DND-41 (cell line): ENCODE data around the gene ADIPOR1.

ENCODE experiments used
- ATAC-seq: fragments of 200-7000 bp; cut with Tn5 transposase; 3 replicates; pipeline ENCODE4 v1.9.1; 2021; ENCODE audit warnings: low read depth; ENCODE audit not compliant: insufficient read depth
- DNase-seq: peaks from one replicate; pipeline ENCODE4 v3.0.0-alpha.2; 2020
- H2AFZ ChIP-seq: 2 replicates; pipeline ENCODE4 v1.6.0; 2012; ENCODE audit warnings: low read depth, low read length
- H3K27ac ChIP-seq: 2 replicates; pipeline ENCODE4 v1.5.1; 2012; ENCODE audit warnings: low read length, inconsistent platforms
- H3K27me3 ChIP-seq: fragments of 200-600 bp; sonication (generic); 2 replicates; pipeline ENCODE4 v1.6.0; 2012; ENCODE audit warnings: low read length, mild to moderate bottlenecking, inconsistent platforms; ENCODE audit not compliant: insufficient read depth, poor library complexity
- H3K36me3 ChIP-seq: 2 replicates; pipeline ENCODE4 v1.5.1; 2012; ENCODE audit warnings: low read length, inconsistent platforms; ENCODE audit not compliant: insufficient read depth
- H3K4me1 ChIP-seq: 2 replicates; pipeline ENCODE4 v1.5.1; 2012; ENCODE audit warnings: mild to moderate bottlenecking, low read length; ENCODE audit not compliant: insufficient read depth
- H3K4me2 ChIP-seq: 2 replicates; pipeline ENCODE4 v1.6.0; 2012; ENCODE audit warnings: mild to moderate bottlenecking, moderate library complexity, low read length, inconsistent platforms; ENCODE audit not compliant: insufficient read depth
- H3K4me3 ChIP-seq, 2 experiments: fragments of 200-600 bp in 1 of 2; shearing (Covaris generic) in 1 of 2; 2 replicates each; pipeline ENCODE4 v1.5.1; 2012 to 2016; ENCODE audit warnings: inconsistent platforms in 2 of 2, low read length in 2 of 2, mild to moderate bottlenecking in 2 of 2, low read depth in 1 of 2, moderate library complexity in 1 of 2
- H3K79me2 ChIP-seq: 2 replicates; pipeline ENCODE4 v1.6.0; 2012; ENCODE audit warnings: low read length, inconsistent platforms; ENCODE audit not compliant: insufficient read depth
- H3K9ac ChIP-seq: 2 replicates; pipeline ENCODE4 v1.6.0; 2012; ENCODE audit warnings: low read depth, mild to moderate bottlenecking, inconsistent platforms, low read length, moderate library complexity
- H3K9me3 ChIP-seq: 2 replicates; pipeline ENCODE4 v1.5.1; 2012; ENCODE audit warnings: low read length, moderate library complexity, mild to moderate bottlenecking, inconsistent platforms; ENCODE audit not compliant: insufficient read depth, severe bottlenecking
- H4K20me1 ChIP-seq: 2 replicates; pipeline ENCODE4 v1.6.0; 2012; ENCODE audit warnings: low read length; ENCODE audit not compliant: insufficient read depth
- CTCF ChIP-seq: IDR thresholded peaks from 2 replicates; pipeline ENCODE4 v1.5.1; 2012; ENCODE audit warnings: borderline replicate concordance, low read length, moderate library complexity, mild to moderate bottlenecking; ENCODE audit not compliant: poor library complexity, severe bottlenecking; ENCODE audit errors: extremely low read depth
- EZH2 ChIP-seq: IDR thresholded peaks from 3 replicates; pipeline ENCODE4 v1.6.1; 2012; ENCODE audit warnings: borderline replicate concordance, low read depth, mild to moderate bottlenecking, moderate library complexity, low read length, inconsistent platforms; ENCODE audit not compliant: severe bottlenecking

The ADIPOR1 gene

DNA sequence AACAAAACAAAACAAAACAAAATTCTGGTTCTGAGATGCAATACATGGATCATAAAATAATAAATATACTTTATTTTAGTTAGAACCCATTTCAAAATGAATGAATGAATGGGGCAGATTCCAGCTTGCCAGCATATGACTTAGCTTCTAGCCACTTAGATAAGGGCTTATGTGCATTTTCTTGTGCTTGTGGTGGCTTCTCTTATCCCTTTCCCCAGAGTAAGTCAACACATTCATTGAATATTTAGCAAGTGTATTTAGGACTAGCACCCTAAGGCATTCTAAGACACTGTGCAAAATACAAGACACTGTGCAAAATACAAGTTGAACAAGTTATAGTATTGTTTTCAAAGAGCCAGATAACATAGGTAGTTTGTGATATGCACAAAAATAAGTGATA is 4.7 kb downstream of the ADIPOR1 start:
- H3K27me3 ChIP-seq, result no peaks in the 10 kb centered on the region
- no peak overlapping the region for H3K9ac ChIP-seq
- TF ChIP-seq CTCF (no peak), EZH2 (no peak)
- peaks cover 81% of the 10 kb centered on the region for H3K79me2 ChIP-seq
- H3K36me3 ChIP-seq, result peaks cover 39% of the 10 kb centered on the region
- ATAC-seq (no peak), DNase-seq (no peak)
- no peak overlapping the region for H3K27ac ChIP-seq
- no peak overlapping the region for H2AFZ ChIP-seq
- H3K9me3 ChIP-seq, result no peaks in the 10 kb centered on the region
- no peak overlapping the region for H3K4me3 ChIP-seq
- peaks cover 23% of the 10 kb centered on the region for H3K4me1 ChIP-seq
- no peak overlapping the region for H3K4me2 ChIP-seq
- peaks cover 56% of the 10 kb centered on the region for H4K20me1 ChIP-seq

DNA sequence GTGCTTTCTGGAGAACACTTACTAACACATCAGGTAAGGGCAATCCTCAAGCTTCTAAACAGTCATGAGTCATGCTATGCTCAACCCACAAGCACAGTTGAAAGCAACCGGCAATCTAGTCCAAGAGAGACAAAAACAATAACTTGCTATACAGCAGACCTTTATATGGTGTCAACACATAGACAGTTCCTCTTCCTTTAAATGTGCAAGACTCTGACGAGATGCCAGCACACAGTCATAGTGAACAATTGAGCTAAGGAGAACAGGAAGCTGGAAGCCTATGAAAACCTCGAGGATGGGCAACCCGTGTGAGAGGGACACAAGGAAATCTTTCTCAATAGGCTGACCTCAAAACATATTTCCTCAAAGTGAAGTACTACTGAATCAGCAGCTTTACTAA is 5.3 kb downstream of the ADIPOR1 start:
- TF ChIP-seq EZH2 (no peak), CTCF (no peak)
- Histone ChIP-seq H3K9me3 (no peaks in the 10 kb centered on the region), H3K27me3 (no peaks in the 10 kb centered on the region), H3K4me3 (no peak overlapping the region), H3K36me3 (peaks cover 44% of the 10 kb centered on the region), H3K4me1 (peaks cover 22% of the 10 kb centered on the region), H2AFZ (no peak overlapping the region), H3K9ac (no peak overlapping the region), H3K27ac (no peak overlapping the region), H3K4me2 (no peak overlapping the region), H3K79me2 (peaks cover 77% of the 10 kb centered on the region), H4K20me1 (peaks cover 56% of the 10 kb centered on the region)
- ATAC-seq (no peak), DNase-seq (no peak)

- TF ChIP-seq EZH2, result no peak
- TF ChIP-seq CTCF, result no peak
- Histone ChIP-seq H3K36me3 (peaks cover 44% of the 10 kb centered on the region), H3K27ac (no peak overlapping the region), H2AFZ (no peak overlapping the region), H4K20me1 (peaks cover 49% of the 10 kb centered on the region), H3K9me3 (no peaks in the 10 kb centered on the region), H3K4me1 (peaks cover 17% of the 10 kb centered on the region), H3K9ac (no peak overlapping the region), H3K4me3 (no peak overlapping the region), H3K4me2 (no peak overlapping the region), H3K79me2 (peaks cover 70% of the 10 kb centered on the region), H3K27me3 (no peaks in the 10 kb centered on the region)
- ATAC-seq (no peak), DNase-seq (no peak)
Observed at GRCh38 chr1:202952099-202952498, 6.0 kb downstream of the ADIPOR1 start.

- TF ChIP-seq CTCF (no peak), EZH2 (no peak)
- Histone ChIP-seq H4K20me1 (peaks cover 44% of the 10 kb centered on the region), H3K4me1 (peaks cover 10% of the 10 kb centered on the region), H3K9me3 (no peaks in the 10 kb centered on the region), H2AFZ (no peak overlapping the region), H3K4me2 (no peak overlapping the region), H3K27me3 (no peaks in the 10 kb centered on the region), H3K79me2 (peaks cover 63% of the 10 kb centered on the region), H3K9ac (no peak overlapping the region), H3K4me3 (no peak overlapping the region), H3K27ac (no peak overlapping the region), H3K36me3 (peaks cover 46% of the 10 kb centered on the region)
- ATAC-seq, result no peak
- DNase-seq, result no peak
Observed at GRCh38 chr1:202951437-202951836, 6.7 kb downstream of the ADIPOR1 start.
